CD8-positive, alpha-beta memory T cell (primary cell): ENCODE measurements around the gene CDH15. TPM values are rescaled to one million over a fixed set of nuclear protein-coding genes. Genes with fewer than 3 reads are reported as not detected.

Experiments used
- CTCF ChIA-PET: fragments of 350-600 bp; sonication (Branson Sonifier 250); formaldehyde crosslinking; loops from one replicate; lab custom pipeline; 2021; ENCODE audit warnings: antibody characterized with exemption; lab: Charles Lee
- POLR2A ChIA-PET: fragments of 350-600 bp; sonication (Branson Sonifier 250); formaldehyde crosslinking; loops from one replicate; lab custom pipeline; 2021; ENCODE audit warnings: antibody characterized with exemption; lab: Charles Lee
- DNase-seq, 5 donors: peaks; one replicate each; pipeline versions ENCODE4 v3.0.0 to v3.0.0-alpha.2; 2020 to 2022; ENCODE audit warnings: mixed read lengths in 1 of 5
- H3K27ac ChIP-seq: one replicate; pipeline ENCODE4 v1.7.0; 2013; ENCODE audit warnings: low read depth, mild to moderate bottlenecking, low read length, moderate library complexity
- H3K27me3 ChIP-seq: 2 replicates; pipeline ENCODE4 v1.7.0; 2013; ENCODE audit warnings: low read length, mild to moderate bottlenecking; ENCODE audit not compliant: insufficient read depth, poor library complexity, severe bottlenecking
- H3K36me3 ChIP-seq: 2 replicates; pipeline ENCODE4 v1.7.0; 2013; ENCODE audit warnings: mild to moderate bottlenecking, low read length, moderate library complexity; ENCODE audit not compliant: insufficient read depth
- H3K4me1 ChIP-seq: 2 replicates; pipeline ENCODE4 v1.7.0; 2013; ENCODE audit warnings: mild to moderate bottlenecking, low read length, moderate library complexity; ENCODE audit not compliant: insufficient read depth
- H3K4me3 ChIP-seq: 2 replicates; pipeline ENCODE4 v1.7.0; 2013; ENCODE audit warnings: mild to moderate bottlenecking, low read length
- H3K9me3 ChIP-seq: 2 replicates; pipeline ENCODE4 v1.7.0; 2013; ENCODE audit warnings: mild to moderate bottlenecking, low read length
- H3K27ac Mint-ChIP-seq, 8 donors: one replicate each; pipeline ENCODE4 v1.8.0; 2020 to 2021; ENCODE audit warnings: mixed read lengths in 8 of 8, mild to moderate bottlenecking in 6 of 8, inconsistent platforms in 3 of 8, moderate library complexity in 3 of 8
- H3K27me3 Mint-ChIP-seq, 2 donors: one replicate each; pipeline ENCODE4 v1.8.0; 2020 to 2021; ENCODE audit warnings: mixed read lengths in 2 of 2, mild to moderate bottlenecking in 1 of 2, moderate library complexity in 1 of 2
- H3K36me3 Mint-ChIP-seq, 3 donors: one replicate each; pipeline ENCODE4 v1.8.0; 2020 to 2021; ENCODE audit warnings: mixed read lengths in 3 of 3, inconsistent platforms in 1 of 3, mild to moderate bottlenecking in 1 of 3
- H3K4me1 Mint-ChIP-seq, 3 donors: one replicate each; pipeline ENCODE4 v1.8.0; 2020 to 2021; ENCODE audit warnings: mixed read lengths in 3 of 3, inconsistent platforms in 1 of 3, mild to moderate bottlenecking in 1 of 3
- H3K4me3 Mint-ChIP-seq, 7 donors: one replicate each; pipeline ENCODE4 v1.8.0; 2020 to 2021; ENCODE audit warnings: mixed read lengths in 7 of 7, mild to moderate bottlenecking in 6 of 7, moderate library complexity in 4 of 7, inconsistent platforms in 2 of 7
- H3K9me3 Mint-ChIP-seq, 5 donors: one replicate each; pipeline ENCODE4 v1.8.0; 2020 to 2022; ENCODE audit warnings: mixed read lengths in 5 of 5, mild to moderate bottlenecking in 3 of 5, moderate library complexity in 2 of 5, inconsistent platforms in 1 of 5
- polyA plus RNA-seq: library from polyadenylated mRNA; unstranded; fragments of 300-500 nt; fragmentation: Illumina TruSeq; gene quantifications from one replicate; pipeline ENCODE4 v1.2.3, GENCODE V29; 2021
- total RNA-seq, 2 experiments: library from RNA; stranded (reverse); gene quantifications; one replicate each; pipeline ENCODE4 v1.2.3, GENCODE V29; 2021

The CDH15 gene
- total and polyA plus RNA-seq, 3 experiments from 2014 or later, result not detected

- H3K9me3 Mint-ChIP-seq, result peaks cover 0 to 6% (median 2%) of the 10 kb centered on the region in 5 donors
- CTCF ChIA-PET, result no interaction called here
- DNase-seq, result no peak
- peaks cover 8% of the 10 kb centered on the region for H3K4me1 ChIP-seq
- H3K4me3 Mint-ChIP-seq, result no peak overlapping the region
- peaks cover 8 to 13% (median 11%) of the 10 kb centered on the region in 3 donors for H3K4me1 Mint-ChIP-seq
- H3K9me3 ChIP-seq, result peaks cover 4% of the 10 kb centered on the region
- no peak overlapping the region for H3K27ac Mint-ChIP-seq
- POLR2A ChIA-PET, result no interaction called here
- no peaks in the 10 kb centered on the region for H3K36me3 Mint-ChIP-seq
- H3K27me3 ChIP-seq, result peaks cover 17% of the 10 kb centered on the region
- no peaks in the 10 kb centered on the region for H3K36me3 ChIP-seq
- peaks cover 18 to 26% of the 10 kb centered on the region in 2 donors for H3K27me3 Mint-ChIP-seq
- no peak overlapping the region for H3K4me3 ChIP-seq
- no peak overlapping the region for H3K27ac ChIP-seq
Measured at GRCh38 chr16:89197633-89198416, 26.3 kb downstream of the CDH15 start.

GRCh38 chr16:89198417-89199240, 27.1 kb downstream of the CDH15 start:
- ChIA-PET POLR2A (no interaction called here), CTCF (no interaction called here)
- no peaks in the 10 kb centered on the region for H3K36me3 Mint-ChIP-seq
- no peak overlapping the region for H3K27ac ChIP-seq
- H3K4me1 ChIP-seq, result peaks cover 8% of the 10 kb centered on the region
- DNase-seq, result no peak
- H3K36me3 ChIP-seq, result no peaks in the 10 kb centered on the region
- H3K27me3 Mint-ChIP-seq, result peaks cover 25 to 34% of the 10 kb centered on the region in 2 donors
- H3K27ac Mint-ChIP-seq, result no peak overlapping the region
- peaks cover 4% of the 10 kb centered on the region for H3K9me3 ChIP-seq
- H3K27me3 ChIP-seq, result peaks cover 25% of the 10 kb centered on the region
- no peak overlapping the region for H3K4me3 ChIP-seq
- peaks cover 13 to 17% (median 16%) of the 10 kb centered on the region in 3 donors for H3K4me1 Mint-ChIP-seq
- peak overlapping the region in 1 of 7 donors; percentile 44 for H3K4me3 Mint-ChIP-seq
- H3K9me3 Mint-ChIP-seq, result peaks cover 0 to 11% (median 7%) of the 10 kb centered on the region in 5 donors

- Histone ChIP-seq H3K4me1 (peaks cover 8% of the 10 kb centered on the region), H3K27me3 (peaks cover 26% of the 10 kb centered on the region), H3K9me3 (peaks cover 4% of the 10 kb centered on the region), H3K36me3 (no peaks in the 10 kb centered on the region), H3K4me3 (no peak overlapping the region), H3K27ac (no peak overlapping the region)
- ChIA-PET POLR2A (no interaction called here), CTCF (interaction anchor here (0.6 kb wide), 1 partner anchor 41 kb away, joined by 3 read pairs; no protein-coding TSS in a partner anchor)
- DNase-seq, result no peak
- peak overlapping the region in 2 of 8 donors; percentile 32 to 72 for H3K27ac Mint-ChIP-seq
- peaks cover 32 to 41% of the 10 kb centered on the region in 2 donors for H3K27me3 Mint-ChIP-seq
- H3K4me1 Mint-ChIP-seq, result peaks cover 13 to 17% (median 16%) of the 10 kb centered on the region in 3 donors
- no peaks in the 10 kb centered on the region for H3K36me3 Mint-ChIP-seq
- peaks cover 0 to 11% (median 7%) of the 10 kb centered on the region in 5 donors for H3K9me3 Mint-ChIP-seq
- peak overlapping the region in 3 of 7 donors; percentile 29 to 61 (median 35) for H3K4me3 Mint-ChIP-seq
Measured at GRCh38 chr16:89199241-89200123, 27.9 kb downstream of the CDH15 start.

- Histone ChIP-seq H3K27ac (no peak within 1 kb of the TSS), H3K9me3 (peaks cover 4% of the 10 kb centered on the region), H3K4me1 (peaks cover 8% of the 10 kb centered on the region), H3K4me3 (no peak within 1 kb of the TSS), H3K36me3 (no peaks in the 10 kb centered on the region), H3K27me3 (peaks cover 26% of the 10 kb centered on the region)
- H3K9me3 Mint-ChIP-seq, result peaks cover 0 to 11% (median 7%) of the 10 kb centered on the region in 5 donors
- ChIA-PET CTCF (interaction anchor here (0.6 kb wide), 1 partner anchor 40 kb away, joined by 3 read pairs; no protein-coding TSS in a partner anchor), POLR2A (no interaction called here)
- peak within 1 kb of the TSS in 4 of 7 donors; percentile 34 to 63 (median 60) for H3K4me3 Mint-ChIP-seq
- DNase-seq, result no peak
- H3K4me1 Mint-ChIP-seq, result peaks cover 13 to 17% (median 16%) of the 10 kb centered on the region in 3 donors
- peaks cover 37 to 41% of the 10 kb centered on the region in 2 donors for H3K27me3 Mint-ChIP-seq
- peak within 1 kb of the TSS in 3 of 8 donors; percentile 32 to 72 (median 39) for H3K27ac Mint-ChIP-seq
- no peaks in the 10 kb centered on the region for H3K36me3 Mint-ChIP-seq
Measured at GRCh38 chr16:89200124-89200849, 28.7 kb downstream of the CDH15 start, which contains the start of gene SLC22A31. SLC22A31 (minus strand) TSS chr16:89200537; CDS start chr16:89200501, 36 bp downstream.

GRCh38 chr16:89200850-89201411, 29.4 kb downstream of the CDH15 start:
- Histone ChIP-seq H3K27me3 (peaks cover 26% of the 10 kb centered on the region), H3K9me3 (peaks cover 4% of the 10 kb centered on the region), H3K4me3 (no peak overlapping the region), H3K27ac (no peak overlapping the region), H3K4me1 (peaks cover 8% of the 10 kb centered on the region), H3K36me3 (no peaks in the 10 kb centered on the region)
- Mint-ChIP-seq H3K36me3 (no peaks in the 10 kb centered on the region), H3K27ac (peak overlapping the region in 1 of 8 donors; percentile 39), H3K4me3 (peak overlapping the region in 4 of 7 donors; percentile 34 to 63 (median 57)), H3K27me3 (peaks cover 37 to 41% of the 10 kb centered on the region in 2 donors), H3K9me3 (peaks cover 0 to 11% (median 7%) of the 10 kb centered on the region in 5 donors), H3K4me1 (peaks cover 13 to 17% (median 16%) of the 10 kb centered on the region in 3 donors)
- DNase-seq, result no peak
- POLR2A ChIA-PET, result no interaction called here
- CTCF ChIA-PET, result no interaction called here

- Histone ChIP-seq H3K36me3 (no peaks in the 10 kb centered on the region), H3K9me3 (peaks cover 4% of the 10 kb centered on the region), H3K27me3 (peaks cover 26% of the 10 kb centered on the region), H3K27ac (no peak overlapping the region), H3K4me1 (peaks cover 8% of the 10 kb centered on the region), H3K4me3 (no peak overlapping the region)
- H3K4me3 Mint-ChIP-seq, result peak overlapping the region in 6 of 7 donors; percentile 8 to 73 (median 54)
- peaks cover 41 to 44% of the 10 kb centered on the region in 2 donors for H3K27me3 Mint-ChIP-seq
- H3K9me3 Mint-ChIP-seq, result peaks cover 0 to 11% (median 7%) of the 10 kb centered on the region in 5 donors
- peaks cover 13 to 17% (median 16%) of the 10 kb centered on the region in 3 donors for H3K4me1 Mint-ChIP-seq
- CTCF ChIA-PET, result no interaction called here
- peak overlapping the region in 1 of 8 donors; percentile 21 for H3K27ac Mint-ChIP-seq
- peak; percentile 51 to 76 (median 67) for DNase-seq
- H3K36me3 Mint-ChIP-seq, result no peaks in the 10 kb centered on the region
- POLR2A ChIA-PET, result no interaction called here
Measured at GRCh38 chr16:89201439-89202377, 30.2 kb downstream of the CDH15 start.
